Activated CD4-positive, alpha-beta T cell treated with anti-CD3 and anti-CD28 coated beads for 1 hour (primary cell): ENCODE results near the gene HIVEP2.
A peak's percentile ranks its signal among the peaks of the same experiment; 100 is the strongest.

ENCODE experiments used
- DNase-seq: peaks from one replicate; pipeline ENCODE4 v3.0.0-alpha.2; 2020

The HIVEP2 gene

DNA sequence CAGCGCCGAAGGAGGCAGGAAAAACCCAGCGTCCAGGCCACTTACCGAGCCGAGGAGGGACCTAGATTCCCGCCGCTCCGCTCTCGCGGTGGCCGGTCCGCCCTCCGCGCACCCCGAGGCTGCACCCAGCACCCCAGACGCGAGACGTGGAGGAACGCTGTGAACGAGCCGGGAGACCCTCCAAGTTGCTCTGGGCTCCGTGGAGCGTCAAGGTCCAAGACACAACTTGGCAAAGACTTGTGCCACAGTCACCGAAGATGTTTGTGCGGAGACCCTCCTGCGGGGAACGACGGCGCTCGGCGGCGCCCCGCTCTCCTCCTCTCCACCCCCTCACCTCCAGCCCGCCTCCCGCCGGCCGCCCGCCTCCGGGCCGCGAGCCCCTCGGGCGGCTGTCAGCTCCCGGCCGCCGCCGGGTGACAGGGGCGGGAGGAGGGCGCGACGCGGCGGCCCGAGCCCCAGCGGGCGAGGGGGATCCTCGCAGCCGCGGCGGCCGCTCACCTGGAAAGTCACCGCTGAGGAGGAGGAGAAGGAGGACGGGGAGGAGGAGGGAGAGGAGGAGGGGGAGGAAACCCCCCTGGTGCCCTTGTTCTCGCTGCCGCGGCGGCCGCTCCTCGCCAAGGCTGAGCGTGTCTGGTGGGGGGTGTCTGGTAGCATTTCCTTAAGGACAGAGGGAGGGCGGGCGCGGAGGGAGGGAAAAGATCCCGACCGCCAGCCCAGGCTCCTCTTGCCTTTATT, 637 bp upstream of the HIVEP2 start:
- peak; percentile 59 for DNase-seq

DNA sequence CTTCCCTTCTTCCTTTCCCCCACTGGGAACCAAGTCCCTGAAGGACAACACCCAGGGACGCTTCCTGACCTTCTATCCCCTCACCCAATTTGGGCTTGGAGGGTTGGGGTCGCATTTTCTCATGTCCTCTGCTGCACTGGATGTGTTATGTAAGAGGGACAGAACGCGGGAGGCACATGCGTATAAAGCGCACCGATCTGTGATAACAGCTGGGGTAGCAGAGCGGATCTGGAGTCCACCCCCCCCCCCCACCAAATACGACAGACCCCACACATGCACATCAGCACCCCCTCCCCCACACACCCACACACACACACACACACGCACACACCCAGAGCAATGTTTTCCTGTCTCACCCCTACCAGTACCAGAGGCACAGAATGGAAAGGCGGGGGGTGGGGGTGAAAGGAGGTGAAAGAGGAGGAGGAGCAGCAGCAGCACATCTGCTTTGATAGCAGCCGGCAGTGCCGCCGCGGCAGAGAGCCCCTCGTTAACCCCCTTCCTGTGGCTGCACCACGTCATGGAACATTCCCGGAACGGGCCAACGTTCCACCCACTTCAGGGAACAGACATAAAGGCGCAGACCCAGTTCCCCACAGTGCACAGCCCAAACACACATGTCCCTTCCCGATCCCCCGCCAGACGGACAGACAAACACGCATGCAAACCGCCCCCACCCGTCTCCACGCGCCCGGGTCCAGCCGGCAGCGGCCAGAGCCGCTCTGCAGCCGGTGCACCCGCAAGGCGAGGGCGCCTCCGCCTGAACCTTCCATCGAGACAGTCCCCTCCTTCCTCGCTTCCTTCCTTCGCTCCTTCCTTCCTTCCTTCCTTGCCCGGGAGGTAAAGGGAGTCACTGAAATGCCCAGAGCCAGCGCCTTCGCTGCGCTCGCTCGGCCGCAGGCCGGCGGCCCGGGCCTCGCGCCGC, 590 bp downstream of the HIVEP2 start:
- DNase-seq, result peak; percentile 96

DNA sequence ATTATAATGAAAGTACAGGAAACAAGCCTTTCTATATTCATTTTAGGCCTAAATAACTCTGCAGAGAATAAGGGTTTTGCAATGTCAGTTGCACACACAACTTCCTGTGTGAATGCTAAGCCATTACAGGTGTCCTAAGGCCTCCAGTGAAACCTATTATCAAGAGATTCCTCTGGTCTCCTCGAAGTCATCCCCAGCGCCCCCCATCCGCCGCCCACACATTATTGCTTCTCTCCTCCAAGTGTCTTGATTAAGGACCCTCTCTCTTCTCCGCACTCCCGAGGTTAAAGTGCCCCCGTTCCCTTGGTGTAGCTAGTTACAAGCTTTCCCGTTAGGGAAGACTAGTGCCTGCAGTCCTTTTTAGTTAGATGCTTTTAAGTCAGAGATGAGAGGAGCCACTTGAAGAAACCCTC, 1.3 kb downstream of the HIVEP2 start:
- peak; percentile 40 for DNase-seq

DNA sequence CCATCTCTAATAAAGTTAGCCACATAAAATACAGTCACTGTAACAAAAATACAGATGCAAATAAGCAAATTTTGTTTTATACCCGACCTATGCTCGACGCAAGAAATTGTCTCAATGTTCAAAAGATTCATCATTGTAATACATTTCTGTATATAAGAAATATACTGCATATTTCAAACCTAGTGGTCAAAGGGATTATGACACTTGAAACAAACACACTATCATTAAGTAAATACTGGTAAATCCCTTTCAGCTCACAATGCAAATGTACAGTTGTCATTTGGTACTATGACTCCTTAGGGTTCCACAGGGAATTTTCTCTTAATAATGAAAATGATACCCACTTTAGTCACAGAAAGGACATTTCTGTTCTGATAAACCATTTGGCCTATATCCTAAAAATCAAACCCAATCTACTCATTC, 2.2 kb downstream of the HIVEP2 start:
- DNase-seq, result no peak

DNA sequence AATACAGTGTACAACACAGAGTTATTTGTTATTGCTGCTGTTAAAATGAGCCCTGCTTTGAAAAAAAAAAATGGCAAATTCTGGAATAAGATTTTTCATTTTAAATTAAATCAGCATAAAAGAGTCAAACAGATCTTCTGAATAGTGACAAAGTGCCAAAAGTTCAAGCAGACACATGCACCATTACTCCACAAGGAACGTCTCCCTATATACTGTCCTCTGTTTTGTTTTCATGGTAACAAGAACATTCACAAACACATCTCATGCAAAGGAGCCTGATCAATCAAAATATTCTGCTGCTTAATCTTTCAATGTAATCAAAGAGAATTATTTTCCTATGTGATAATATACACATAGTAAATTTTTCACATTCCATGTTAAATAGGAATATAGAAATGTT, 2.7 kb downstream of the HIVEP2 start:
- no peak for DNase-seq

DNA sequence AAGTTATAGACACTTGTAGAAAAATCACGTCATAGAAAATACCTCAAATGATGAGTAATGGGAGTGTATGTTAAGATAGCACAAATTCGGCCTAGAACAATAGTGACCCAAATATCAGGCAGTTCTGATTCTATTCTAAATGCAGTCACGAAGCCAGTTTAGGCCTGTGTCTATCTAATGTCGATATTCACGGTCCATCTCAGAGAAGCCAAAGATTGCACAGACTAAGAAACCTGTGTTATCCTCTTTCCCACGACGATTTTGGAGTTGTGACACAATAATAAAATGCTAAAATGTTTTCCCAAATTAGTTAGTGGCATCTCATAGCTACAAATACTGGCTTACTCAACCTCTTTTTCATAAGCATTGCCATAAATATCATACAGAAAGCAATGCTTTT, 4.0 kb downstream of the HIVEP2 start:
- no peak for DNase-seq

GRCh38 chr6:142940487-142940886, 4.5 kb downstream of the HIVEP2 start:
- DNase-seq, result no peak

- no peak for DNase-seq
Observed at GRCh38 chr6:142938510-142938909, 6.5 kb downstream of the HIVEP2 start.

DNA sequence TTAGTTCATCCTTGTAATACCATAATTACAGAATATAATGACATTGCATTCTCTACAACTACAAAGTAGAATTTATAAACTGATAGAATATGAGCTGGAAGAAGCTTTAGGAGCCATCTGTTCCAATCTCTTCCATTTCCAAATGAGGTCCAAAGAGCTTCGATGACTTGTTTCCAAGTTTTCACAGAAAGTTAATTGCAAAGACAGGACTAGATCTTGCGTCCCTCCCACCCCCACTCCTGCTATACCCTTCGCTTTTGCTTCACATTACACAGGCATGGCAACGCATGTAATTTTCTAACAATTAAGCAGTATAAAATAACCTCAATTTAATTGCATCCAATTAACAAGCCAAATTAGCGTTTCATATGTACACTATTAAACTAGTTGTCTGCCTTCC, 7.0 kb downstream of the HIVEP2 start:
- DNase-seq, result no peak

GRCh38 chr6:142935553-142936517, 9.1 kb downstream of the HIVEP2 start:
- DNase-seq, result no peak

GRCh38 chr6:142934599-142934998, 10.4 kb downstream of the HIVEP2 start:
- no peak for DNase-seq

DNA sequence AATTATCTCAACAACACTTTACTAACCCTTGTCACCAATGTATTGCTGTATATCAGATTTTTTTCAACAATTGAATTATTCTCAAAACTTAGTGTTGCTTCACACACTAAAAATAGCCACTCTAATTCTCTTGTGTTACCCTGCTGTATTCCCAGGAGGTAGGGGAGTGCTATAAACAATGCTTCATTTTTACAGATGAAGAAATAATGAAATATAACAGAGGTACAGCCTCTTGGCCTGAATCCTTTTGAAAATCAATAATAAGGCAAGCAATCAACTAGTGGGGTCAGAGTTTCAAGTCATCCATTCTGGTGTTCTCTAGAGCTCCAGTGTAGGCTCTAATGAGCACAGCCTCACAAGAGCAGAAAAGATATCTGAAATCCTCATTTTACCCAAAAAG, 10.9 kb downstream of the HIVEP2 start:
- DNase-seq, result no peak

GRCh38 chr6:142933701-142934100, 11.3 kb downstream of the HIVEP2 start:
- no peak for DNase-seq

DNA sequence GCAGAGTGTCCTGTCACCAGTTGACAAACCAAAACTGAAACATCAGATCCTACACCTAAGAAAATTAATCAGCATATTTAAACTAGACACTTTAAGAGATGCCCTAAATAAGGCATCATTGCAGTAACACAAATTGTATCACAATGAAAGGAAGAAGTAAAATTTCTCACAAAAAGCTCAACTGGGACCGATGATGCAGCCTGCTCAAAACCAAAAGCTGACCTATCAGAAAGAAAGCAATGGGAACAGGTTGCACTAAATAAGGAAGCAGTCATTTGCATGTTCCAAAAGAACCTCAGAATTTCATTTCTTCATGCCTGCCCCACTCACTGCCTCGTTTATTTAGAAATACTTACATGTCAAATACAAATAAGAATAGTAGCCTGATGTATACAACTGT, 12.1 kb downstream of the HIVEP2 start:
- no peak for DNase-seq

GRCh38 chr6:142929751-142930358, 15.1 kb downstream of the HIVEP2 start:
- DNase-seq, result no peak

DNA sequence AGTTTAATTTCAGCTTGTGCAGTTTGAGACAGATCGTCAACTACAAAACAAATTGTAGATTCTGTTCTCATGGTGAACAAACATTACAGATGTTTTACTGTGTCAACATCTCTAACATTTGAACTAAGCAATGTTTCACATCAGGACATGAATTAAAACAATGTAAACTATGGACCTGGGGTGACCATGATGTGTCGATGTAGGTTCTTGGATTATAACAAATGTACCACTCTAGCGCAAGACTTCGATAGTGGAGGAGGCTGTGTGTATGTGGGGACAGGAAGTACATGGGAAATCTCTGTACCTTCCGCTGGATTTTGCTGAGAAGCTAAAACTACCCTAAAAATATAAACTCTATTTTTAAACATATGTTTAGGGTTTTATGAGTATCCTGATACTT, 17.1 kb downstream of the HIVEP2 start:
- DNase-seq, result no peak

- no peak for DNase-seq
Observed at GRCh38 chr6:142927271-142927580, 17.8 kb downstream of the HIVEP2 start.

- peak; percentile 46 for DNase-seq
Observed at GRCh38 chr6:142926494-142927270, 18.3 kb downstream of the HIVEP2 start.

DNA sequence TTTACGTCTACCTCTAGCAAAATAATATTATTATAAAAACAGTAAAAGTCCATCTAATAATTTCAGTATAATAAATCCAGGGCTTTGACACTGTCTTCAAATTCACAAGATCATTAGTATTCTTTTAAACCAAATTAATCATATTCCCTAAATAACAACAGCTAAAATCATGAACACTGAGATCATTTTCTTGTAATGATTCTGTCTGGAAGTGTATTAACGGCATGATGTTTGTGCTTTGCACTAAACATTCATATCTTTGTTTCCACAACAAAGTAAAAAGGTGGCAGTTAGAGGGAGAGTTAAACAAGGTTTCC, 18.8 kb downstream of the HIVEP2 start:
- no peak for DNase-seq

DNA sequence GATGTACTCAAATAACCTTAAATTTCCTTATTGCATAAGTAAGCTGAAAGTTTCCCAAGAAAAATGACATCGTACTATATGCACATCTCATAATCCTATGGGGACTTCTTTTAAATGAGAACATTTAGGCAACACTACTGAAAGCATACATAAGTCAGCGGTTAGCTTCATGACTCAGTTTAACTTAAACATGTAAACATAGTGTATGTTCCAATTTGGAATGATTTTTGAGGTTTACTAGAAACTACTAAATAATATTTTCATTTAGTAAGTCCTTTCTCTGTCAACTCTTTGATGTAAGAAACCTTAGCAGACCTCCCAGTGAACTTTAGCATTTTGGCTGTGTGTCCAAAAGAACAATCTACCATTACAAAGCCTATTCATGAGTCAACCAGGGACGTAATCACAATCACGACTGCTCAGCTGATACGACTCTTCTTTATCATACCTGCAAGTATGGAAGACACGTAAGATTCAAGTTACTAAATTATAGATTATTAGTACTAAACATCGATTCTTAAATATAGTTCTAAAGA, 19.3 kb downstream of the HIVEP2 start:
- DNase-seq, result no peak

DNA sequence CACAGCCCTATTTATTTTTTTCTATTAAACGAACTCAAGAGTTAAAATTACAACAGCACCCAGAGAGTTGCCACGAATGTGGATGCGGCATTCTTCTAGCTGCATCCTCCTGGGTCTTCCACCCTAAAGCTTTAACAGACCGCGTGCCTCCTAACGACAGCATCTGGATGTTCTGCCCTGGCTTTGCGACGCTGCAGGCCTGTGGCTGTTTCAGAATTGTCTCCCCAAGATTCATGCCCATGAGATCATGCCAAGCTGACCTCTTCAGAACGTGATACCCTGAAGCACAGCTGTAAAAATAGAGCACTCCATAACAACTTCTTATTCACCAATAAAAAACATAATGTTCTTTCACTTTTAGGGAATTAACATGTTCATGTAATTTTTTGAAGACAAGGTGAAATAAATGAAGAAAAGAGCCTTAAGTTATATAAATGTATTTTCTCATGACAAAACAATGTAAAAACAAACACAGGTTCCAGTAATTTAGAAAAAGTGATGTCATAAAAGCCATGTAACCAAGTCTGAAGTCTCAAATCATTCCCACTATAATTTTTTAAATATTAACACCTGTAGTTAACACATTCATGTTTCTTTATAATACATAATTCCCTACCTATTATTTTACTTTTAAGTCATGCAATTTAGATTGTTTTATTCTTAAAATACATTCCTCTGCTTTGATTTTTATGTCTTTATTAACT, 26.5 kb downstream of the HIVEP2 start:
- DNase-seq, result no peak
